ENCODE measurements around the gene PRXL2C.
A peak's percentile ranks its signal among the peaks of the same experiment; 100 is the strongest.
"Not testable (repeated sequence)": the region's sequence is repeated elsewhere in the genome, so short reads cannot be mapped to it uniquely, and the experiment has no call there.

Gene PRXL2C

GRCh38 chr9:96649620-96650324, 5.3 kb downstream of the PRXL2C start:
- no peak for DNase-seq (ENCODE audit: low spot score)

GRCh38 chr9:96646081-96646991, 8.8 kb downstream of the PRXL2C start:
- no peak for DNase-seq (ENCODE audit: low spot score)

GRCh38 chr9:96644137-96644536, 11.0 kb downstream of the PRXL2C start:
- no peak for DNase-seq (ENCODE audit: low spot score)

- no peak for DNase-seq (ENCODE audit: low spot score)
These were observed 13.6 kb downstream of the PRXL2C start for GRCh38 chr9:96641514-96641913.

- DNase-seq (ENCODE audit: low spot score), result no peak
These were observed 16.3 kb downstream of the PRXL2C start for GRCh38 chr9:96638606-96639364.

GRCh38 chr9:96636368-96636767, 18.7 kb downstream of the PRXL2C start:
- no peak for DNase-seq (ENCODE audit: low spot score)

GRCh38 chr9:96633579-96633978, 21.5 kb downstream of the PRXL2C start:
- DNase-seq (ENCODE audit: low spot score), result not testable (repeated sequence)

- DNase-seq (ENCODE audit: low spot score), result no peak
These were observed 28.2 kb downstream of the PRXL2C start for GRCh38 chr9:96626912-96627311.

GRCh38 chr9:96621618-96622017, 33.5 kb downstream of the PRXL2C start:
- DNase-seq (ENCODE audit: low spot score), result no peak

GRCh38 chr9:96620832-96621269, 34.3 kb downstream of the PRXL2C start:
- no peak for DNase-seq (ENCODE audit: low spot score)

- DNase-seq (ENCODE audit: low spot score), result no peak
These were observed 35.0 kb downstream of the PRXL2C start for GRCh38 chr9:96620181-96620514.

- peak; percentile 93 for DNase-seq (ENCODE audit: low spot score)
These were observed 35.5 kb downstream of the PRXL2C start, which contains the start of gene CDC14B for GRCh38 chr9:96619491-96620180. Gene CDC14B, minus strand, starts transcription at chr9:96619843. Its CDS starts 465 bp downstream, at chr9:96619378.

- DNase-seq (ENCODE audit: low spot score), result no peak
These were observed 36.0 kb downstream of the PRXL2C start for GRCh38 chr9:96619124-96619465.

GRCh38 chr9:96618209-96619123, 36.7 kb downstream of the PRXL2C start:
- peak; percentile 57 for DNase-seq (ENCODE audit: low spot score)

- no peak for DNase-seq (ENCODE audit: low spot score)
These were observed 37.5 kb downstream of the PRXL2C start for GRCh38 chr9:96617439-96618185.

GRCh38 chr9:96616817-96617438, 38.2 kb downstream of the PRXL2C start:
- no peak for DNase-seq (ENCODE audit: low spot score)

GRCh38 chr9:96615411-96615810, 39.7 kb downstream of the PRXL2C start:
- DNase-seq (ENCODE audit: low spot score), result no peak

GRCh38 chr9:96614664-96615063, 40.5 kb downstream of the PRXL2C start:
- not testable (repeated sequence) for DNase-seq (ENCODE audit: low spot score)

GRCh38 chr9:96612966-96613589, 42.0 kb downstream of the PRXL2C start:
- DNase-seq (ENCODE audit: low spot score), result no peak

All from SW480 (cell line).